SU-DHL-6 (cell line): ENCODE results near the gene PLAC8L1.

ENCODE experiments used
- CTCF ChIP-seq: fragments of 200-600 bp; sonication (generic); IDR thresholded peaks from one replicate; pipeline ENCODE4 v1.5.1; 2017; ENCODE audit warnings: antibody characterized with exemption, mild to moderate bottlenecking, low read length, moderate library complexity; ENCODE audit not compliant: insufficient read depth, poor library complexity, severe bottlenecking
- EZH2phosphoT487 ChIP-seq: fragments of 200-600 bp; sonication (generic), shearing (Covaris generic); conservative IDR thresholded peaks from 2 replicates; pipeline ENCODE4 v1.6.1; 2018; ENCODE audit warnings: mild to moderate bottlenecking, antibody characterized with exemption, low read length, moderate library complexity, mixed read lengths

DNA sequence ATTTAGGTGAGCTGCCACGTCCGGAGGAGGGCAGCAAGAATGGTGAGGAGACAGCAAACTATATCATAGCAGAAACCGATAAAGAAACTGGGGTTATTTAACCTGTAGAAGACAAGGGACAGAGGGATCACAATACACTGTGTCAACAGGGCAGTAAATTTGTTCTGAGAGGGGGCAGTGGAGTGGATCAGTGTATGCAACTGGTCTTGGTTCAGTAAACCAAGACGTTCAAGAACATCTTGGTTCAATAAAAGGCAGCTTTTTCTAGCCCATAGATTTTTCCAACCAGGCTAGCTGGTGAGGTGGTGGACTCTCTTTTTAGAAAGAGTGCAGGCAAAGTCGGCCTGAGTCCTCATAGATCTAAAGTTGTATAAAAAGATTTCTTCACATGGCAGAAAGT lies 55.3 kb downstream of the PLAC8L1 start:
- no peak for TF ChIP-seq CTCF
- TF ChIP-seq EZH2phosphoT487, result no peak
